HG03439 (cell line): ENCODE measurements around the gene DYNLT4.
"Not testable (repeated sequence)": the region's sequence is repeated elsewhere in the genome, so short reads cannot be mapped to it uniquely, and the experiment has no call there.

Experiments
- ATAC-seq: cut with Tn5 transposase; IDR thresholded peaks from one replicate; pipeline ENCODE4 v1.9.1; 2021; ENCODE audit warnings: mild to moderate bottlenecking, moderate library complexity; ENCODE audit not compliant: unreplicated experiment

The DYNLT4 gene

GRCh38 chr1:44806704-44807363, at the start of gene DYNLT4:
TSS of gene DYNLT4 (minus strand) at chr1:44807351. CDS start at chr1:44806668, 683 bp downstream.
- no peak for ATAC-seq

GRCh38 chr1:44855742-44856141, 48.6 kb upstream of the DYNLT4 start:
- no peak for ATAC-seq

GRCh38 chr1:44854970-44855369, 47.8 kb upstream of the DYNLT4 start:
- no peak for ATAC-seq

- ATAC-seq: no peak
Measured at GRCh38 chr1:44853201-44853600, 46.0 kb upstream of the DYNLT4 start.

GRCh38 chr1:44851308-44851707, 44.2 kb upstream of the DYNLT4 start:
- ATAC-seq: no peak

GRCh38 chr1:44849575-44850132, 42.5 kb upstream of the DYNLT4 start:
- ATAC-seq: no peak

- no peak for ATAC-seq
Measured at GRCh38 chr1:44848456-44849181, 41.5 kb upstream of the DYNLT4 start.

GRCh38 chr1:44847845-44848244, 40.7 kb upstream of the DYNLT4 start:
- no peak for ATAC-seq

GRCh38 chr1:44846985-44847384, 39.8 kb upstream of the DYNLT4 start:
- no peak for ATAC-seq

GRCh38 chr1:44842862-44843655, 35.9 kb upstream of the DYNLT4 start, which contains the start of gene PTCH2:
TSS of gene PTCH2 (minus strand) at chr1:44843253. CDS start at chr1:44842932, 321 bp downstream.
- no peak for ATAC-seq

GRCh38 chr1:44842486-44842861, 35.3 kb upstream of the DYNLT4 start:
- ATAC-seq: no peak

GRCh38 chr1:44839576-44839975, 32.4 kb upstream of the DYNLT4 start:
- ATAC-seq: no peak

- not testable (repeated sequence) for ATAC-seq
Measured at GRCh38 chr1:44838294-44838693, 31.1 kb upstream of the DYNLT4 start.

GRCh38 chr1:44835738-44836675, 28.9 kb upstream of the DYNLT4 start:
- no peak for ATAC-seq

- ATAC-seq: no peak
Measured at GRCh38 chr1:44834328-44834727, 27.2 kb upstream of the DYNLT4 start.

GRCh38 chr1:44832056-44832705, 25.0 kb upstream of the DYNLT4 start:
- ATAC-seq: no peak

GRCh38 chr1:44831516-44831915, 24.4 kb upstream of the DYNLT4 start:
- no peak for ATAC-seq

GRCh38 chr1:44830900-44831304, 23.8 kb upstream of the DYNLT4 start:
- no peak for ATAC-seq

GRCh38 chr1:44829506-44830384, 22.6 kb upstream of the DYNLT4 start:
- ATAC-seq: no peak
